Lower leg skin (tissue), 4 donors: ENCODE results near the gene BHLHE40. TPM values are rescaled to one million over a fixed set of nuclear protein-coding genes. Genes with fewer than 3 reads are reported as not detected.

Experiments
- DNase-seq, 2 donors: peaks; one replicate each; pipeline ENCODE4 v3.0.0-alpha.2; 2019; ENCODE audit warnings: low spot score in 2 of 2
- H3K4me3 ChIP-seq: fragments of 200-600 bp; sonication (generic); 2 replicates; pipeline ENCODE4 v1.5.1; 2017; ENCODE audit warnings: mild to moderate bottlenecking, low read depth; ENCODE audit not compliant: poor library complexity, severe bottlenecking
- POLR2A ChIP-seq, 2 donors: fragments of 450-650 bp; IDR thresholded peaks; one replicate each; pipeline ENCODE4 v1.6.1; 2016 to 2017; ENCODE audit warnings: antibody characterized with exemption in 2 of 2, mild to moderate bottlenecking in 1 of 2, moderate library complexity in 1 of 2
- WGBS, 2 donors: methylation state at CpG; one replicate each; pipeline ENCODE4 v1.1.5; 2018; 5-methylcytosine and 5-hydroxymethylcytosine counted together
- intact Hi-C: fragments of 100-400 bp; cut with DNase I; formaldehyde crosslinking; loops from one replicate; pipeline ENCODE4 v1.15.0; 2023; ENCODE audit warnings: low total_unique reads
- total RNA-seq, 4 donors: library from RNA; depleted of rRNA; stranded (reverse); fragments of >200 nt; gene quantifications; one replicate each; pipeline ENCODE4 v1.1.0, GENCODE V29; 2016
- TF ChIP-seq, protein P1 (sequence below), 3 donors: fragments of 450-650 bp; IDR thresholded peaks; one replicate each; pipeline ENCODE4 v1.5.1; 2016; ENCODE audit warnings: antibody characterized with exemption in 3 of 3, mild to moderate bottlenecking in 3 of 3, moderate library complexity in 2 of 3

Gene BHLHE40
- total RNA-seq, 4 donors from 2014 or later = 69.9 to 178 (median 143) TPM

- DNase-seq = no peak
- intact Hi-C loops = no loop called here
- no peak overlapping the region for H3K4me3 ChIP-seq
- 71 to 80% methylated on average over 6 of the region's 6 CpGs for WGBS, 2 donors
- no peak for TF ChIP-seq POLR2A (IDR thresholded peaks at IDR 0.05)
- TF ChIP-seq, protein P1, sequence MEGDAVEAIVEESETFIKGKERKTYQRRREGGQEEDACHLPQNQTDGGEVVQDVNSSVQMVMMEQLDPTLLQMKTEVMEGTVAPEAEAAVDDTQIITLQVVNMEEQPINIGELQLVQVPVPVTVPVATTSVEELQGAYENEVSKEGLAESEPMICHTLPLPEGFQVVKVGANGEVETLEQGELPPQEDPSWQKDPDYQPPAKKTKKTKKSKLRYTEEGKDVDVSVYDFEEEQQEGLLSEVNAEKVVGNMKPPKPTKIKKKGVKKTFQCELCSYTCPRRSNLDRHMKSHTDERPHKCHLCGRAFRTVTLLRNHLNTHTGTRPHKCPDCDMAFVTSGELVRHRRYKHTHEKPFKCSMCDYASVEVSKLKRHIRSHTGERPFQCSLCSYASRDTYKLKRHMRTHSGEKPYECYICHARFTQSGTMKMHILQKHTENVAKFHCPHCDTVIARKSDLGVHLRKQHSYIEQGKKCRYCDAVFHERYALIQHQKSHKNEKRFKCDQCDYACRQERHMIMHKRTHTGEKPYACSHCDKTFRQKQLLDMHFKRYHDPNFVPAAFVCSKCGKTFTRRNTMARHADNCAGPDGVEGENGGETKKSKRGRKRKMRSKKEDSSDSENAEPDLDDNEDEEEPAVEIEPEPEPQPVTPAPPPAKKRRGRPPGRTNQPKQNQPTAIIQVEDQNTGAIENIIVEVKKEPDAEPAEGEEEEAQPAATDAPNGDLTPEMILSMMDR (IDR thresholded peaks at IDR 0.05) = no peak
These were observed 53.6 kb downstream of the BHLHE40 start for GRCh38 chr3:5032844-5033243.

Other genes starting within 250 kb of the BHLHE40 start
- 10 to 100 TPM; 62.1 to 90.5 (median 81.5) TPM for gene ARL8B, start 142.9 kb downstream of the BHLHE40 start, total RNA-seq
- gene EDEM1, start 208.3 kb downstream of the BHLHE40 start, total RNA-seq = 100 to 1,000 TPM in 1 of 4 donors, 10 to 100 TPM in 3; 72.4 to 121 (median 88.9) TPM